SK-N-SH (cell line): Measurements from ENCODE around the gene CHID1. TPM values are rescaled to one million over a fixed set of nuclear protein-coding genes. Genes with fewer than 3 reads are reported as not detected.

ENCODE experiments used
- CTCF ChIA-PET: fragments of 300-600, 350-600 bp; formaldehyde crosslinking; extraction: SDS; loops from one replicate; lab custom pipeline; 2021; lab: Yijun Ruan, JAX
- POLR2A ChIA-PET: fragments of 350-600 bp; sonication (Branson Sonifier 250); formaldehyde crosslinking; extraction: SDS; loops from one replicate; lab custom pipeline; 2020; ENCODE audit warnings: antibody characterized with exemption, inconsistent platforms; lab: Yijun Ruan, JAX
- DNase-seq: peaks from one replicate; pipeline ENCODE4 v3.0.0; 2012
- H2AFZ ChIP-seq: fragments of 200-600 bp; sonication (generic); 2 replicates; pipeline ENCODE4 v1.8.1; 2016; ENCODE audit warnings: antibody characterized with exemption, mild to moderate bottlenecking, low read depth
- H3F3A ChIP-seq: fragments of 200-600 bp; sonication (generic); replicated peaks from 2 replicates; pipeline ENCODE3; 2016; ENCODE audit warnings: antibody characterized with exemption, mild to moderate bottlenecking; ENCODE audit not compliant: insufficient read depth
- H3K27ac ChIP-seq, 2 experiments: fragments of 200-500 bp in 1 of 2; fragments of 200-600 bp in 1 of 2; sonication (Bioruptor generic) in 1 of 2; sonication (generic), shearing (Covaris generic) in 1 of 2; 2 replicates each; pipeline versions ENCODE4 v1.5.1 to v1.6.1; 2014 to 2016; ENCODE audit warnings: low read depth in 2 of 2, inconsistent platforms in 1 of 2, low read length in 1 of 2, mild to moderate bottlenecking in 1 of 2, mixed read lengths in 1 of 2
- H3K27me3 ChIP-seq: fragments of 200-600 bp; sonication (generic), shearing (Covaris generic); 2 replicates; pipeline ENCODE4 v1.6.1; 2016; ENCODE audit warnings: mixed run types; ENCODE audit not compliant: insufficient read depth
- H3K36me3 ChIP-seq, 2 experiments: fragments of 200-500 bp in 1 of 2; fragments of 200-600 bp in 1 of 2; sonication (Bioruptor generic) in 1 of 2; sonication (generic) in 1 of 2; replicated peaks in 1 of 2; 2 replicates each; pipeline versions ENCODE3 to v1.5.1; 2014 to 2016; ENCODE audit warnings: low read length in 1 of 2, mild to moderate bottlenecking in 1 of 2; ENCODE audit not compliant: insufficient read depth in 2 of 2, control insufficient read depth in 1 of 2
- H3K4me1 ChIP-seq, 2 experiments: fragments of 200-500 bp in 1 of 2; fragments of 200-600 bp in 1 of 2; sonication (Bioruptor generic) in 1 of 2; sonication (generic), shearing (Covaris generic) in 1 of 2; 2 replicates each; pipeline versions ENCODE4 v1.5.1 to v1.6.1; 2014 to 2016; ENCODE audit warnings: low read depth in 1 of 2, low read length in 1 of 2, mixed run types in 1 of 2; ENCODE audit not compliant: insufficient read depth in 2 of 2, control insufficient read depth in 1 of 2
- H3K4me2 ChIP-seq: fragments of 200-600 bp; sonication (generic), shearing (Covaris generic); 2 replicates; pipeline ENCODE4 v1.6.1; 2017; ENCODE audit warnings: mixed run types
- H3K4me3 ChIP-seq, 2 experiments: fragments of 200-500 bp in 1 of 2; fragments of 200-600 bp in 1 of 2; sonication (Bioruptor generic) in 1 of 2; sonication (generic), shearing (Covaris generic) in 1 of 2; 2 replicates each; pipeline versions ENCODE4 v1.5.1 to v1.8.1; 2014 to 2016; ENCODE audit warnings: low read depth in 2 of 2, inconsistent platforms in 1 of 2, low read length in 1 of 2, mild to moderate bottlenecking in 1 of 2, mixed read lengths in 1 of 2, moderate library complexity in 1 of 2
- H3K79me2 ChIP-seq: fragments of 200-600 bp; sonication (generic); 2 replicates; pipeline ENCODE4 v1.8.1; 2017; ENCODE audit warnings: mild to moderate bottlenecking; ENCODE audit not compliant: insufficient read depth
- H3K9ac ChIP-seq: fragments of 200-600 bp; sonication (generic); 2 replicates; pipeline ENCODE4 v1.6.1; 2017; ENCODE audit warnings: mixed run types
- H3K9me2 ChIP-seq: fragments of 200-600 bp; sonication (generic); 2 replicates; pipeline ENCODE4 v1.6.1; 2017; ENCODE audit warnings: mixed run types
- H3K9me3 ChIP-seq: fragments of 200-600 bp; sonication (generic); 2 replicates; pipeline ENCODE4 v1.6.1; 2017; ENCODE audit warnings: mixed run types, mild to moderate bottlenecking, moderate library complexity
- H4K20me1 ChIP-seq: fragments of 200-600 bp; sonication (generic); 2 replicates; pipeline ENCODE4 v1.6.1; 2017; ENCODE audit warnings: mild to moderate bottlenecking, mixed run types; ENCODE audit not compliant: insufficient read depth
- FOXJ3 ChIP-seq: sonication (generic); formaldehyde crosslinking; IDR thresholded peaks from 2 replicates; pipeline ENCODE4 v1.5.1; 2020; ENCODE audit warnings: mild to moderate bottlenecking, missing genetic modification reagents
- FOXM1 ChIP-seq: IDR thresholded peaks from 2 replicates; pipeline ENCODE4 v1.4.0; 2012; ENCODE audit warnings: low read depth, mild to moderate bottlenecking
- MAX ChIP-seq: IDR thresholded peaks from 2 replicates; pipeline ENCODE4 v1.4.0; 2012; ENCODE audit warnings: low read depth
- POLR2AphosphoS5 ChIP-seq: IDR thresholded peaks from 2 replicates; pipeline ENCODE4 v1.6.1; 2012; ENCODE audit warnings: low read depth, low read length
- REST ChIP-seq: IDR thresholded peaks from 2 replicates; pipeline ENCODE4 v1.6.1; 2012; ENCODE audit warnings: mild to moderate bottlenecking, low read depth, low read length, moderate library complexity
- TAF1 ChIP-seq: IDR thresholded peaks from 2 replicates; pipeline ENCODE4 v1.6.1; 2012; ENCODE audit warnings: low read depth, mild to moderate bottlenecking, low read length, moderate library complexity, borderline replicate concordance
- YY1 ChIP-seq: IDR thresholded peaks from 2 replicates; pipeline ENCODE4 v1.4.0; 2012; ENCODE audit warnings: low read depth, mild to moderate bottlenecking
- WGBS: methylation state at CpG from one replicate; pipeline ENCODE4 v1.1.6; 2017; ENCODE audit warnings: low lambda C conversion rate; 5-methylcytosine and 5-hydroxymethylcytosine counted together
- polyA plus RNA-seq, 3 experiments: library from polyadenylated mRNA; depleted of rRNA; stranded (reverse); fragments of >200 nt; gene quantifications; 2 replicates each; pipeline ENCODE4 v1.2.3, GENCODE V29; 2012

CHID1 gene
- polyA plus RNA-seq, 1 of the 3 experiments (the other 2 are of a cell fraction), result 231 TPM

- no peak overlapping the region for H2AFZ ChIP-seq
- H3K9me2 ChIP-seq, result no peaks in the 10 kb centered on the region
- no peak overlapping the region for H3K9ac ChIP-seq
- WGBS, result 89% methylated on average over 23 of the region's 40 CpGs
- no peak overlapping the region for H3K27ac ChIP-seq
- no peaks in the 10 kb centered on the region for H3K27me3 ChIP-seq
- H3F3A ChIP-seq, result peaks cover 6% of the 10 kb centered on the region
- no peaks in the 10 kb centered on the region for H3K9me3 ChIP-seq
- no peak for DNase-seq
- H3K4me1 ChIP-seq, result peaks cover 11 to 29% of the 10 kb centered on the region in 2 experiments; a peak in 2 of 4 replicates
- TF ChIP-seq TAF1, result no peak
- CTCF ChIA-PET, result interaction anchor here (1.0 to 1.9 kb wide), 3 partner anchors 10 to 20 kb away, joined by 3 to 6 read pairs (median 3); partner anchors contain the start of genes PNPLA2 and RPLP2
- POLR2A ChIA-PET, result interaction anchor here (2.2 to 2.4 kb wide), 2 partner anchors 10 kb away, joined by 9 to 16 read pairs; partner anchors contain the start of gene PNPLA2
- peaks cover 0 to 14% of the 10 kb centered on the region in 2 experiments for H3K36me3 ChIP-seq
- peaks cover 7% of the 10 kb centered on the region for H4K20me1 ChIP-seq
- no peak overlapping the region for H3K4me2 ChIP-seq
- H3K79me2 ChIP-seq, result peaks cover 32% of the 10 kb centered on the region
- no peak overlapping the region for H3K4me3 ChIP-seq
Measured at GRCh38 chr11:829176-829846, 81.3 kb downstream of the CHID1 start.

GRCh38 chr11:828506-829175 is 82.0 kb downstream of the CHID1 start:
- TF ChIP-seq YY1 (no peak), POLR2AphosphoS5 (no peak), MAX (no peak), FOXJ3 (CRISPR knock-in tag) (no peak), FOXM1 (no peak), REST (no peak)
- TF ChIP-seq, all 33 proteins: peak for 0
- no peak overlapping the region for H3K4me2 ChIP-seq
- ChIA-PET POLR2A (interaction anchor here (2.4 kb wide), 1 partner anchor 10 kb away, joined by 16 read pairs; the partner anchor contains the start of gene PNPLA2), CTCF (interaction anchor here (1.0 to 1.9 kb wide), 2 partner anchors 9 to 18 kb away, joined by 3 to 6 read pairs; partner anchors contain the start of gene PNPLA2)
- no peaks in the 10 kb centered on the region for H3K27me3 ChIP-seq
- no peak overlapping the region for H3K9ac ChIP-seq
- H3K79me2 ChIP-seq, result peaks cover 25% of the 10 kb centered on the region
- peaks cover under 1% of the 10 kb centered on the region for H3F3A ChIP-seq
- peaks cover 0 to 19% of the 10 kb centered on the region in 2 experiments for H3K36me3 ChIP-seq
- 91% methylated on average over 18 of the region's 21 CpGs for WGBS
- no peak overlapping the region for H3K4me3 ChIP-seq
- DNase-seq, result no peak
- H3K9me2 ChIP-seq, result no peaks in the 10 kb centered on the region
- no peak overlapping the region for H2AFZ ChIP-seq
- H3K9me3 ChIP-seq, result no peaks in the 10 kb centered on the region
- no peak overlapping the region for H3K27ac ChIP-seq
- peaks cover 7% of the 10 kb centered on the region; the same call in 1 of the 2 replicates for H4K20me1 ChIP-seq
- H3K4me1 ChIP-seq, result peaks cover 11 to 23% of the 10 kb centered on the region in 2 experiments; a peak in 2 of 4 replicates
